Upper lobe of right lung (tissue), 1 donor: Measurements from ENCODE around the gene CACNB4. TPM values are rescaled to one million over a fixed set of nuclear protein-coding genes. Genes with fewer than 3 reads are reported as not detected.
"Not testable (repeated sequence)": the region's sequence is repeated elsewhere in the genome, so short reads cannot be mapped to it uniquely, and the experiment has no call there.

Experiments
- ATAC-seq: fragments of 200-7000 bp; cut with Tn5 transposase; one replicate; pipeline ENCODE4 v1.9.1; 2020; ENCODE audit warnings: mild to moderate bottlenecking, moderate library complexity
- DNase-seq: peaks from one replicate; pipeline ENCODE4 v3.0.0-alpha.2; 2020
- H3K27ac ChIP-seq: fragments of 200-600 bp; one replicate; pipeline ENCODE4 v1.8.0; 2022
- H3K27me3 ChIP-seq: fragments of 200-600 bp; one replicate; pipeline ENCODE4 v1.8.0; 2022; ENCODE audit warnings: mild to moderate bottlenecking
- H3K36me3 ChIP-seq: fragments of 200-600 bp; one replicate; pipeline ENCODE4 v1.8.0; 2022
- H3K4me1 ChIP-seq: fragments of 200-600 bp; one replicate; pipeline ENCODE4 v1.8.0; 2022
- H3K4me3 ChIP-seq: fragments of 200-600 bp; one replicate; pipeline ENCODE4 v1.8.0; 2022; ENCODE audit warnings: mild to moderate bottlenecking
- H3K9me3 ChIP-seq: fragments of 200-600 bp; one replicate; pipeline ENCODE4 v1.8.0; 2022
- CTCF ChIP-seq: fragments of 200-600 bp; IDR thresholded peaks from one replicate; pipeline ENCODE4 v1.8.0; 2022; ENCODE audit warnings: antibody characterized with exemption
- intact Hi-C: fragments of 100-400 bp; cut with DNase I; formaldehyde crosslinking; loops from one replicate; pipeline ENCODE4 v1.11.0; 2022
- total RNA-seq: library from RNA; stranded (reverse); fragmentation: NEBNext Ultra II Directional; extraction: Animal tissue kit (Norgen Biotek cat#: 25700); gene quantifications from one replicate; pipeline ENCODE4 v1.2.1, GENCODE V29; 2021
- donor health status: DM: no; HTN: yes; CAD: no; lungs with severe emphysema.

Gene CACNB4
- total RNA-seq, 1 donor from 2014 or later = 15.3 TPM

GRCh38 chr2:151927501-151928221 is 171.2 kb downstream of the CACNB4 start:
- intact Hi-C loops = no loop called here
- Histone ChIP-seq H3K27me3 (no peaks in the 10 kb centered on the region), H3K27ac (no peak overlapping the region), H3K9me3 (no peaks in the 10 kb centered on the region), H3K36me3 (no peaks in the 10 kb centered on the region), H3K4me3 (no peak overlapping the region), H3K4me1 (peaks cover 12% of the 10 kb centered on the region)
- DNase-seq (no peak), ATAC-seq (peak; percentile 24)
- TF ChIP-seq CTCF = no peak

DNA sequence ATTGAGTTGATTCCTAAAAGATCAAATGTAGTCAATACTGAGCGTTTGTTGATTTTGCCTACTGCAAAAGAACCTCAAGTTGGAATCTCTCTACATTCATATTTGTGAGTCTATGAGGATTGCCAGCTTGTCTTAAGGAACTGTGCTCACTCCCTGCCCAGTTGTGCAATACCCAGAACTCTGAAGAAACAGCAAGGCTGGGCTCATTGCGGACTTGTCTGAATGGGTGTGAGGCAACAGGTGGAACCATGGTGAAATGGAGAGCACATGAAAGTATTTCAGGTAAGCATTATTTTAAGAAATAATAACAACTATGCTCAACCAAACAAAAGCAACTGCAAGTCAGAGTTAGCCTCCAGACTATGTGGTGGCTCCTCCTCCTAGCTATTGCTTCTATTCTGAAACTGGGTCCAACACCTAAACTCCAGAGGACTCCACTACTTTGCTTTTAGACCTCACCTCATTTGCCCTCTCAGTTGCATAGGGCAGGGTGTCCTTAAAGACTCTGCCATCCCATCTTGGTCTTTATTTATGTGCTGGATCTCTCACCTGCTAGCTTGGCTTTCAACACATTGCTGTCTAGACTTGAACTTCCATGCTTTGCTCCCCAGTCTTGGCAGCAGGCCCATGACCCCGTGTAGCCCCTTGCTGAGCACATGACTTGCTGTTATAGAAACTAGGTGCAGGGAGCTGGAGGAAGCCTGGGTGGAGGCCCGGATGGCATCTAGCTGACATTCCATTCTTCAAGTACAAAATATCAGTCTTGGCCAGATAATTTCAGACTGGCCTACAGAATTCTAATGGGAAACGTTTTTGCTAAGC is 175.8 kb downstream of the CACNB4 start:
- Histone ChIP-seq H3K27ac (peak overlapping the region; percentile 32), H3K36me3 (no peaks in the 10 kb centered on the region), H3K4me1 (peaks cover 16% of the 10 kb centered on the region), H3K27me3 (no peaks in the 10 kb centered on the region), H3K9me3 (no peaks in the 10 kb centered on the region), H3K4me3 (no peak overlapping the region)
- peak; percentile 83 for DNase-seq
- peak; percentile 93 for ATAC-seq
- intact Hi-C loops = no loop called here
- TF ChIP-seq CTCF = no peak

GRCh38 chr2:151919786-151920185 is 179.1 kb downstream of the CACNB4 start:
- Histone ChIP-seq H3K4me1 (peaks cover 16% of the 10 kb centered on the region), H3K4me3 (no peak overlapping the region), H3K27ac (no peak overlapping the region), H3K36me3 (no peaks in the 10 kb centered on the region), H3K9me3 (no peaks in the 10 kb centered on the region), H3K27me3 (no peaks in the 10 kb centered on the region)
- ATAC-seq = no peak
- intact Hi-C loops = no loop called here
- DNase-seq = no peak
- no peak for TF ChIP-seq CTCF

DNA sequence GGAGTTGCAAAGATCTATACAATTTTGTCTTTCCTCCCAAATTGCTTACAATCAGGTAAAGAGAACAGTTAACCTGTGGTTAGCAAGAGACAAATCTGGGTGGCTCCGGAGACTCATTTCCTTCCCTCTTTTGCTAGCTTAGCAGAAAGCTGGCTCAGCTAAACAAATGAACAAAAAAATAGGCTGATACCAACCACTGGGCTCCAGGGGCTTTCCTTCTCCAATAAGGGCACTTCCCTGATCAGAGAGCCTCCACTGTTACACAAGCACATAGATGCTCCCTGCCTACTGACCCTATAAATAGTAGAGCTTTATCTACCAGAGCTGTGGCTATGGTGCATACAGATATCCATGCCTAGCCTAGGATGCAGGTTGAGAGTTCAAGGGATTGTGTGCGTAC is 180.5 kb downstream of the CACNB4 start:
- no peak for DNase-seq
- Histone ChIP-seq H3K9me3 (no peaks in the 10 kb centered on the region), H3K27me3 (no peaks in the 10 kb centered on the region), H3K27ac (no peak overlapping the region), H3K36me3 (no peaks in the 10 kb centered on the region), H3K4me3 (no peak overlapping the region), H3K4me1 (peaks cover 10% of the 10 kb centered on the region)
- intact Hi-C loops = no loop called here
- no peak for TF ChIP-seq CTCF
- peak; percentile 61 for ATAC-seq

GRCh38 chr2:151916632-151917031 is 182.2 kb downstream of the CACNB4 start:
- intact Hi-C loops = no loop called here
- no peak for TF ChIP-seq CTCF

GRCh38 chr2:151915629-151916025 is 183.2 kb downstream of the CACNB4 start:
- H3K27ac ChIP-seq, H3K4me1 ChIP-seq, intact Hi-C loops, H3K4me3 ChIP-seq, DNase-seq, ATAC-seq, H3K36me3 ChIP-seq, H3K9me3 ChIP-seq, H3K27me3 ChIP-seq: not testable (repeated sequence)

More at GRCh38 chr2:151916632-151917031, 182.2 kb downstream of the CACNB4 start:
- Histone ChIP-seq H3K4me3 (no peak overlapping the region), H3K9me3 (no peaks in the 10 kb centered on the region), H3K27me3 (no peaks in the 10 kb centered on the region), H3K27ac (no peak overlapping the region), H3K4me1 (no peaks in the 10 kb centered on the region), H3K36me3 (no peaks in the 10 kb centered on the region)
- DNase-seq (no peak), ATAC-seq (no peak)
